ENCODE results near the gene EPHA8. TPM values are rescaled to one million over a fixed set of nuclear protein-coding genes. Genes with fewer than 3 reads are reported as not detected.

The EPHA8 gene
- total and polyA plus RNA-seq, 5 experiments from 2014 or later, result not detected

Small RNA genes lying within 50 kb of the gene (microRNA-seq; reads per million reads assigned to microRNA genes)
- gene MIR6127 (ENCODE audit: borderline microRNAs expressed), result not detected

Other genes with a start within 250 kb of the EPHA8 start
- gene ZBTB40, start 111.6 kb upstream of the EPHA8 start, total RNA-seq, result 10 to 100 TPM; 66.6 to 67.2 TPM
- 1 to 10 TPM; 1.4 to 4.8 (median 1.9) TPM for gene ZBTB40, start 111.6 kb upstream of the EPHA8 start, polyA plus RNA-seq
- gene C1QA, start 73.1 kb downstream of the EPHA8 start, total RNA-seq, result under 1 TPM; 0.55 to 0.66 TPM
- not detected for gene C1QA, start 73.1 kb downstream of the EPHA8 start, polyA plus RNA-seq
- 1 to 10 TPM; 1.2 to 1.5 TPM for gene C1QC, start 80.1 kb downstream of the EPHA8 start, total RNA-seq
- gene C1QC, start 80.1 kb downstream of the EPHA8 start, polyA plus RNA-seq, result not detected
- not detected for gene C1QB, start 89.7 kb downstream of the EPHA8 start, total RNA-seq
- not detected for gene C1QB, start 89.7 kb downstream of the EPHA8 start, polyA plus RNA-seq
- under 1 TPM; 0.21 to 0.25 TPM for gene EPHB2, start 147.3 kb downstream of the EPHA8 start, total RNA-seq
- not detected for gene EPHB2, start 147.3 kb downstream of the EPHA8 start, polyA plus RNA-seq